GM19372 (cell line): ENCODE measurements around the gene KYNU.
"Not testable (repeated sequence)": the region's sequence is repeated elsewhere in the genome, so short reads cannot be mapped to it uniquely, and the experiment has no call there.

Experiments used
- ATAC-seq: cut with Tn5 transposase; IDR thresholded peaks from one replicate; pipeline ENCODE4 v1.9.1; 2021; ENCODE audit warnings: mild to moderate bottlenecking, low read depth, moderate library complexity; ENCODE audit not compliant: unreplicated experiment

The KYNU gene

GRCh38 chr2:142992840-142993239 is 115.4 kb downstream of the KYNU start:
- no peak for ATAC-seq

GRCh38 chr2:142993771-142994170 is 116.3 kb downstream of the KYNU start:
- no peak for ATAC-seq

DNA sequence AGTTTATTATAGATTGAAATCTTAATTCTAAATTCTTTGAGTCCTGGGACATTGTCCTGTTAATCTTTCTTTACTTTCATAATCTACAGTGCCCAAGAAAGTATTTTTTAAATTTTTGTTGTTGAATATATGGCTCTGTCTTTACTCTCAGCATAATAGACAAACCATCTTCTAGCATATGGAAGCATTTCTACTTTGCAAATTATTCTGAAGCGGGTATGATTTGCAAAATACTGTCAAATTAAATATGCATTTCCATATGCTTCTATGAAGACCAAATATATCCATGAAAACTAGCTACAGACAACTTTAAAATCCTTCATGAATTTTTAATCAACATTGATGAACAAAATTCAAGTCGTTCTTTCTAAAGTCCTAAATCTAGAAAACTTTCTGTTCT is 117.2 kb downstream of the KYNU start:
- no peak for ATAC-seq

DNA sequence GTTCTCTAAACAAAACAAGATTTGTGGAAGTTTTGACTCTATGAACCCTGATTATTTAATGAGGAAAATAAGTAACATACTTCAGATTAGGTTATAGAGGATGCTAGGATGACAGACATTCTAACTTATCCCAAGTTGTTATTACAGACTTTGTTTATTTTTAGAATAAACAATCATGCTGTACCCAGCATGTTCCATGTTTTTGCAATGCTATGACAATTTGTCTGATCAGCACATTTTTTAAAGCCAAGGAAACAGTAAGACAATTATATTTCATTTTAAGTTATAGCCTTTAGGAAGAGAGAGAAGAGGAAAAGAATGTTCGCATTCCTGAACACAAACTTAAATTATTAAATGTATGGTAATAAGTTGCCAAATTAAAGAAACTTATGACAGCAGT is 119.8 kb downstream of the KYNU start:
- no peak for ATAC-seq

GRCh38 chr2:143000599-143000998 is 123.1 kb downstream of the KYNU start:
- no peak for ATAC-seq

DNA sequence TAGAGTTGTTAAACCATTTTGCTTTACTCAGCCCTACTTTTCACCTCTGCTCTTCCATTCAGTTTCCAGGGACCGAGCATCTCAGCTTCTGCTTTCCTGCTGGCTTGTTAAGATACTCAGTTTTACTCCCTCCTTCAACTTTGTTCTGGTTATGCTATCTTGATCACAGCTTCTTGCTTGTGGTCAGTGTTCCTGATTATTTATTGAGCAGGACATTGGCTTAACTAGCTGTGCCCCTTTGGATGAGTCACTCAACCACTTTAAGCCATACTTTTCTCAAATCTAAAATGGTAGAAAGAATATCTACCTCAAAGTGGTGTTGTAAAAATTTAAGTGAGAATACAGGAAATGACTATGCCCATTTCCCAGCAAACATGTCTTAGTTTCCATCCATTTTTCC is 124.0 kb downstream of the KYNU start:
- ATAC-seq: no peak

- no peak for ATAC-seq
Measured at GRCh38 chr2:143015656-143016055, 138.2 kb downstream of the KYNU start.

DNA sequence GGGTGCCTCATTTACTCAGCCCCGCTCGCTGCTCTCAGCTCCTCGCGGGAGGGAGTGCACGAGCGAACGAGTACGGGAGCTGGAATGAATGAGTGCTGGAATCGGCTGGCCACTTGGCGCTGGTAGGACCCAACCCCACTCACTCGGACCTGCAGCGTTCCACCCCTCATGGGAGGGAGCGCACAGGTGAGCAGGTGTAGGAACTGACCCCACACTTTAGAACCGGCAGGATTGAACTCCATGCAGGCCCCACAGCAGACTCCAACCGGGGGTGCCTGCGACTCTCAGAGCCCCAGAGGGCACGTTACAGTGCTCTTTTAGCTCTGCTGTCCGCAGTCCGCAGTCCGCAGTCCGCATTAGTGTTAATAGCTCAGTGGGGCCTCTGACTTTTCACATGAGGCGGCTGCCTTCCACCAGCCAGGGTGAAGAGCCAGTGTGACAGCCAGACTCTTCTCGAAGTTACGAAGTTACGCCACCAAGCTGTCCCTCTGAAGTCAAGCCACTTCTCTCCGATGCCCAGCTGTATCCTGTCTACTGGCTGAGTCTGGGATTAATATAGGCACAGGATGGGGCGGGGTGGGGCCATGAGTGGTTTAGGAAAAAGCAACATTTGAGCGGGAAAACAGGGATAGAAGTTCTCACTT is 149.1 kb downstream of the KYNU start:
- ATAC-seq: no peak

DNA sequence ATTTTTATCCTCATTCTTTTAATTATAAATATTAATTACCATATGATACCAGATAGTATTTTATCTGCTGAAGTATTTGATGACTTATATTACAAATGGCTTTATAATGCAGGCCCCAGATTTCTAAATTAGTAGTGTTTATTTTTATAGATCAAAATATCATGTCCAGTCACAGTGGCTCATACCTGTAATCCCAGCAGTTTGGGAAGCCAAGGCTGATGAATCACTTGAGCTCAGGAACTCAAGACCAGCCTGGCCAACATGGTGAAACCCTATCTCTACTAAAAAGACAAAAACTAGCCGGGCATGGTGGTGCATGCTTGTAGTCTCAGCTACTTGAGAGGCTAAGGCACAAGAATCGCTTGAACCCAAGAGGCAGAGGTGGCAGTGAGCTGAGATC is 151.7 kb downstream of the KYNU start:
- no peak for ATAC-seq

- no peak for ATAC-seq
Measured at GRCh38 chr2:143030127-143030526, 152.7 kb downstream of the KYNU start.

- ATAC-seq: peak; percentile 91
Measured at GRCh38 chr2:143034292-143035074, 157.0 kb downstream of the KYNU start.

DNA sequence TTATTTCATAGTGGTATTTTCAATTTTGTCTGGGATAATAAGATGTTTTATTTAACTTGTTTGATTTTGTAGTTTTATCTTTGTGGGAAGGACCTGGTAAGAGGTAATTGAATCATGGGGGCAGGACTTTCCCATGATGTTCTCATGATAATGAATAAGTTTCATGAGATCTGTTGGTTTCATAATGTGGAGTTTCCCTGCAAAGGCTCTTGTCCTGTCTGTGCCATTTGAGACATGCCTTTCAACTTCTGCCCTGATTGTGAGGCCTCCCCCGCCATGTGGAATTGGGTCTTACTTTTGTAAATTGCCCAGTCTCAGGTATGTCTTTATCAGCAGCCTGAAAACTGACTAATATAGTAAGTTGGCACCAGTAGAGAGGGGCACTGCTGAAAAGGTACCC is 174.0 kb downstream of the KYNU start:
- ATAC-seq: no peak

- not testable (repeated sequence) for ATAC-seq
Measured at GRCh38 chr2:143053437-143053836, 176.0 kb downstream of the KYNU start.

- ATAC-seq: no peak
Measured at GRCh38 chr2:143056550-143056949, 179.1 kb downstream of the KYNU start.

DNA sequence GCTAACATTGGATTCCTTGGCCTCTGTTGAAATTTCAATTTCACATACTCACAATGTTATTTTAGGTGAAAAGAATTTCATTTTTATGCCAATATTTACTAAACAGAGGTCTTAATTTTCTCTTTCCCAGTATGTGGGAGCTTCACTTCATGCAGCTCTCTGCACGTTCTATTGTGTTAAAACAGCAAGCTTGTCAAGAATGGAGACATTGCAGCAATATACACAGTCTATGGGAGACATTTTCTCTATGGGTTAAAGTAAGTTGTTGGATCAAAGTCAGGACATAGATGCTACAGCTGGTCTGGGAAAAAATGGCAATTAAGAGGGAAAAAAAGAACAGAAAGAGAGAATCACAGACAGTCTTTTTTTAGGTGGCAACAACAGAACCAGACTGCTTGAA is 181.4 kb downstream of the KYNU start:
- no peak for ATAC-seq

DNA sequence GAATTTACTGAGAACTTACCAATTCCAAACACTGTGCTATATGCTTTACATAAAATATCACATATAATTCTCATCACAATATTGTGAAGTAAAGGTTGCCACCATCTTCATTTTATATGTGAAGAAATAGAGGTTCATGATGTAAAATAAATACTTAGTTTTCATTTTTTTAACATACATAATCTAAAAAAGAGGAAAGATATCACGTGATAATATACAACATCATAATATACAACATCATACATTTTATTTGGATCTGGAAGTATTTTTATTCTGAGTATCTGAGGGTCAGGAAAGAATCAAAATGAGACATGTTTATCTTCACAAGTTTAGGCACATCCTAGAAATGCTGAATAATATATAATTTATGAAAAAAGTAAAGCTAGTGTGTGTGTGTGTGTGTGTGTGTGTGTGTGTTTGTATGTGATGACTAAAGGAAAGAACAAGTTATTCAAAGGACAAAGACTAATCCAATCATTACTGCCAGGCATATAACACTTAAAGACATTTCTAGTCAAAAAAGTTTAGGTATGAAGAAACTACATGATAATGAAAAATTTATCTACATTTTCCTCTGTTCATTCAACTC is 186.2 kb downstream of the KYNU start:
- ATAC-seq: no peak

DNA sequence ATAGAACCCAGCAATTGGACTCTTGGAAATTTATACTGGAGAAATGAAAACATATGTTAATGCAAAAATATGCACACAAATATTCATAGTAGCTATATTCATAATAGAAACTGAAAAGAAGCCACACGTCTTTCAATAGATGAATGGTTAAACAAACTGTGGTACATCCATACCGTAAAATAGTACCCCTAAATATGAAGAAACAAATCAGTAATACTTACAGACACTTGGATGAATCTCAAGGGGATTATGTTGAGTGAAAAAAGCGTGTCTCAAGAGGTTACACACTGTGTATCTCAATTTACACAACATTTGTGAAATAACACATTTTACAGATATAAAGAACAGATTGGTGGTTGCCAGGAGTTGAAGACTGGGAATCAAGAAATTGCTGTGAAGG is 190.6 kb downstream of the KYNU start:
- ATAC-seq: no peak

DNA sequence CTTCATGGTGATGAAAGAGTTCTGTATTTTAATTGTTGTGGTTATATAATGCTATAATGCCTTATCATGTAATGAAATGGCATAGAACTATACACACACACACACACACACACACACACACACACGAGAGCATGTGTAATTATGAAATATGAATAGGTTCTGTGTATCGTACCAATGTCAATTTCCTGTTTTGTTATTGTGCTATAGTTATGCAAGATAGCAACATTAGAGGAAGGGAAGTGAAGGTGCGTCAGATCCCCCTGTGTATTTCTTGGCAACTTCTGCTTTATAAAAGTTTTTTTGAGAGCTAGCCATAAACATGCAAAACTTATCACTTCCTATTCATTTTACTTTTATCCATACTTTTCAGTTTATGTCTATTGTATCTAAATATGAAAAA is 191.0 kb downstream of the KYNU start:
- ATAC-seq: no peak

GRCh38 chr2:143070704-143071103 is 193.2 kb downstream of the KYNU start:
- no peak for ATAC-seq

GRCh38 chr2:143071185-143071876 is 193.9 kb downstream of the KYNU start:
- ATAC-seq: no peak

- not testable (repeated sequence) for ATAC-seq
Measured at GRCh38 chr2:143074913-143075312, 197.4 kb downstream of the KYNU start.
